NCI-H1417 (cell line): ENCODE results near the gene ZNF726.
"Not testable (repeated sequence)": the region's sequence is repeated elsewhere in the genome, so short reads cannot be mapped to it uniquely, and the experiment has no call there.

Experiments used
- DNase-seq, 3 experiments: peaks; one replicate each; lab custom pipeline; 2025; lab: John Stamatoyannopoulos, UW

ZNF726 gene

GRCh38 chr19:23914402-23915286 is at the start of gene ZNF726:
Gene ZNF726 (plus strand): TSS chr19:23914886. CDS start chr19:23914995, 109 bp downstream.
- DNase-seq: peak; percentile 60 to 85 (median 77)

DNA sequence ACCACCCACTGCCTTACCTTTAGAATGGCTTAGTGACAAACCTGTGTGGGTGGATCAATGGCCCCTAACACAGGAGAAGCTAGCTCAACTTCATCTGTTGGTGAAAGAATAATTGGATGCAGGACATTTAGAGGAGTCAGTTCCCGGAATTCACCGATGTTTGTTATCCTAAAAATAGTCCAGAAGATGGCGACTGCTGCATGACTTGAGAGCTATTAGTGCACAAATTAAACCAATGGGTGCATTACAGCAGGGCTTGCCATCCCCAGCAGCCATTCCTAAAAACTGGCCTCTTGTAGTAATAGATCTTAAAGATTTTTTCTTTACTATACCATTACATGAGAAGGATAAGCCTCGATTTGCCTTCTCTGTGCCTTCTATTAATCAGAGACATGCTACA is 46.8 kb upstream of the ZNF726 start:
- peak in 1 of 3 experiments; percentile 19 for DNase-seq

GRCh38 chr19:23868630-23869029 is 46.1 kb upstream of the ZNF726 start:
- DNase-seq: no peak

DNA sequence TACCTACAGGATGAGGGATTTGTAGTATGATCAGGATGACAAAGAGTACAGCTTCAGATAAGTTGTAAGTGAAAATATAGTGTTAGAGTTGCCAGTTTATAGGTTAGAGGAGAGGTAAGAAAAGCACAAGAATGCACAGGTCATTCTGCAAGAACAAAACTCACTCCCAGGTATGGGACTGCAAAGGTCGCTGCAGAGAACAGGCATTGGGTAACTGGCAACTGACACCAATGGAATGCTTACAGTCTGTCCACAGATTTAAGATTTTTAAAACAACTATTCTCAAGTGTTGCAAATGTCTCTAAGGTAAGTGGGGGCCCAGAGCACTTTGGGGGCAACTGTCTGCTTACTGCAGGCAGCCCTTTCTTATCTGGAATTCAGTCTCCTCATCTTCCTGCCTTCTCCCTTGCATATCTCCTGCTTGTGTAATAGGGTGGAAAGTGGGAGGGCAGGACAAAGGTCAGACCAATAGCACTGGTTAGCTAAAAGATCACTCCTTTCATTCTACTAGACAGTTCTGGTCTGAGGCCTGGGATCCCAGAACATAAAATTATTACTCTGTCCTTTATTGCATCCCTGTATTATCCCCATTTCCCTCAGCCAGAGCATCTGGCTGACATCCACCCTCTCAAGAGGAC is 42.3 kb upstream of the ZNF726 start:
- DNase-seq: no peak

DNA sequence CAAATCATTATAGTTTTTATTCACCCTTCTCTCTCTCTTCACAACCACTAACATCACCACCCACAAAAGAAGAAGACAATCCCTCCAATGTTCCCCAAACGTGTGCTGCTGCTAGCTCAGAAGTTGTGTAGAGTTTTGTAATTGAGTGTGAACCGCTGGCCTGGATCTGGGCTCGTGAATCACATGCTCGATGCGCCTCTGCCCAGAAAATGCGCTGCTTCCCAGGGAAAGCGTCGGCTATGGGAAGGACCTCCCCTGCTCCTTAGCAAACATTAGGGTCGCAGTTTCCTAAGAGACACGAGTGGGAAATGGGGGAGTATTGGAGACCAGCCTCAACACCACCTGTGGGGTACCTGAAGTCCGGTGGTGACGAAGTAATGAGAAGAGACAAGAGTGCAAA is 38.4 kb upstream of the ZNF726 start:
- DNase-seq: no peak

DNA sequence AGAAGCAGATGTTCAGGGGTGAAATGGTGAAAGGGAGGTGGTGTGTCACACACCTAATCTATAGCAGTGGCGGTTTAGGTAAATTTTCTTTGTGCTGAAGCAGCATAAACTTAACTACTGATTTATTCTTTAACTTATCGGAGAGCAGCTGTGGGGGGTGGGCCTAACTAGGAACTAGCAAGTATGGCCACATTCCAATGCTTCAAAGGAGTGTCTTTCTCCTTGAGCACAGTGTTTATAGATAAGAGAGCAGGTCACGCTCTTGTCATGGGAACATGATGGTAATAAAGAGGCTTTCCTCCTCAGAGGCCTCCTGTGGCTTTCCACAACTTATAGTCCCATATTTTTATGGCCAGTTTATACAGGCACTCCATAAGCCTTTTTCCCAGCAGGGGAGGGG is 37.9 kb upstream of the ZNF726 start:
- DNase-seq: not testable (repeated sequence)

DNA sequence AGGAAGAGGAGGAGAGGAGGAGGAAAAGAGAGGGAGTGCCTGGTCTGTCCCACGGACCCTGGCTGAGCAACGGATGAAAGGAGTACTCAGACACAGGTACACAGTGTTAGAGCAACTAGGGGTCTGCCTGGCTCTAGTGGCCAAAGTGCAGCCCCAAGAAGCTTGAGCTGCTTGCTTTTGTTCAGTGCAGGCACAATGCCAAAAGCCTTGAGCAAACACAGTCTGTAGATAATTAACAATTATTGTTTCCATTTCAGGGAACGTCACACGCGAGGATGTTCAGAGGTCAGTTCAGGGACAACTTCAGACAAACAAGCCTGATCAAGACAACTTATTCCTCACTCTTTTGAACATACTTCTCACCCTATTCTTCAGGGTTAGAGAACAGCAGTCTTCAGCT is 32.2 kb upstream of the ZNF726 start:
- peak in 2 of 3 experiments; percentile 33 to 80 for DNase-seq

- DNase-seq: no peak
Measured at GRCh38 chr19:23884363-23884762, 30.3 kb upstream of the ZNF726 start.

- DNase-seq: peak in 1 of 3 experiments; percentile 46
Measured at GRCh38 chr19:23887642-23888041, 27.0 kb upstream of the ZNF726 start.

DNA sequence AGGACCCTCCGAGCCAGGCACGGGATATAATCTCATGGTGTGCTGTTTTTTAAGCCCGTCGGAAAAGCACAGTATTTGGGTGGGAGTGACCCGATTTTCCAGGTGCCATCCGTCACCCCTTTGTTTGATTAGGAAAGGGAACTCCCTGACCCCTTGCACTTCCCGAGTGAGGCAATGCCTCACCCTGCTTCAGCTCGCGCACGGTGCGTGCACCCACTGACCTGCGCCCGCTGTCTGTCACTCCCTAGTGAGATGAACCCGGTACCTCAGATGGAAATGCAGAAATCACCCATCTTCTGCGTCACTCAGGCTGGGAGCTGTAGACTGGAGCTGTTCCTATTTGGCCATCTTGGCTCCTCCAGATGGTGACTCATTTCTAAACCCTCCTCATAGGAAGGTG is 18.6 kb upstream of the ZNF726 start:
- not testable (repeated sequence) for DNase-seq

- no peak for DNase-seq
Measured at GRCh38 chr19:23896912-23897311, 17.8 kb upstream of the ZNF726 start.

GRCh38 chr19:23901360-23901759 is 13.3 kb upstream of the ZNF726 start:
- no peak for DNase-seq

DNA sequence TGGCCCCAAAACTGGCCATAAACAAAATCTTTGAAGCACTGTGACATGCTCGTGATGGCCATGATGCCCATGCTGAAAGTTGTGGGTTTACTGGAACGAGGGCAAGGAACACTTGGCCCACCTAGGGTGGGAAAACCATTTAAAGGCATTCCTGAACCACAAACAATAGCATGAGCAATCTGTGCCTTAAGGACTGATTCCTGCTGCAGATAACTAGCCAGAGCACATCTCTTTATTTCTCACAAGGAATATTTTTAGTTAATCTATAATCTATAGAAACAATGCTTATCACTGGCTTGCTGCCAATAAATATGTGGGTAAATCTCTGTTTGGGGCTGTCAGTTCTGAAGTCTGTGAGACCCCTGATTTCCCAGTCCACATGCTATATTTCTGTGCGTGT is 10.3 kb upstream of the ZNF726 start:
- no peak for DNase-seq

GRCh38 chr19:23905771-23906170 is 8.9 kb upstream of the ZNF726 start:
- no peak for DNase-seq

GRCh38 chr19:23906835-23907234 is 7.9 kb upstream of the ZNF726 start:
- no peak for DNase-seq

DNA sequence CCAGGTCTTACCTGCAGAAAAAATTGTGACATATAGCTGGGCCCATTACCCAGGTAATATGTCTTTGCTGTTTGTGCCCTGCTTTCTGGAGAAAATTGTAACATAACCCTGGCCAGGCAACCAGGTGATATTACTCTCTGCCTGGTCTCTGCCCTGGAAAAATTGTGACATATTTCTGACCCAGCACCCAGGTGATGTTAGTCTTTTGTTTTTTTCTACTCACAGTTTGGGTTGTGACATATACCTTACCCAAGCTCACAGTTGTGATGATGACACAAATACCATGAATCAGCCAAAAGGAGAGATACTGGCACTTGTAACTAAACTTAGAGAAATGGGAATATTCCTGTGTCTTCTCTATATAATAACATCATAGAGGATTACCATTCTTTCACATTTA is 6.5 kb upstream of the ZNF726 start:
- no peak for DNase-seq

DNA sequence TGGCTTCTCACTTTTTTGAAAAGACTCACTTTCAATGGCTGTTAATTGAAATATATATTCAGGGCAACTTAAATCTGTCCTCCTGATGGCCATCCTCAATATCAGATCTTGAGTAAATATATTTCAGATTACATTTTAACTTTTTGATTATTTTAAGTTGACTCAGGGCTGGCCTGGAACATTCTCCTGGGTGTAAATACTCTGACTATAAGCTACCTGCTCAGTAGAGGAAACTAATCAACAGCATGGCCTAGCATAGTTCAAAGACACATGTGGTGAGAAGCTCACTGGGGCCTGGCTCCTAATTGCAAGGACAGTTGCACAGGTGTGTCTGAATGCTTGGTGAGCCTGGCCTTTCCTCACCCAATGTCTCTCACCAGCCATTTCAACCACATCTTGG is 5.5 kb upstream of the ZNF726 start:
- no peak for DNase-seq

DNA sequence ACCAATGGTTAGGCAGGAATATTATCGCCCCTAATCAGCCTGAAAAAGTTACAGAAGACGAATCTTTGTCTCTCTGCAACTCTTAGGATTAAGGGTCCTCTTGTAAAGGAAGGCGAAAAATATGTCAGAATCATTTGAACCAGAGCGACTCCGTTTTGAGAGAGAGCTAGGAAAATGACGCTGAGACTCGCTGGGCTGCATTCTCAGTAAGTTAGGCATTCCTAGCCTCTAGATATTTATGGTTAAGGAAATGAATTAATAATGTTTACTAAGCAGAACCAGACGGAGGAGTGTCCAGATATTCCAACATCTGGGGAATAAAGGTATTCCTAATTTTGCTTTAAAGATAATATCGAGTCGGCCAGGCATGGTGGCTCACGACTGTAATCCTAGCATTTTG is 755 bp upstream of the ZNF726 start:
- no peak for DNase-seq

DNA sequence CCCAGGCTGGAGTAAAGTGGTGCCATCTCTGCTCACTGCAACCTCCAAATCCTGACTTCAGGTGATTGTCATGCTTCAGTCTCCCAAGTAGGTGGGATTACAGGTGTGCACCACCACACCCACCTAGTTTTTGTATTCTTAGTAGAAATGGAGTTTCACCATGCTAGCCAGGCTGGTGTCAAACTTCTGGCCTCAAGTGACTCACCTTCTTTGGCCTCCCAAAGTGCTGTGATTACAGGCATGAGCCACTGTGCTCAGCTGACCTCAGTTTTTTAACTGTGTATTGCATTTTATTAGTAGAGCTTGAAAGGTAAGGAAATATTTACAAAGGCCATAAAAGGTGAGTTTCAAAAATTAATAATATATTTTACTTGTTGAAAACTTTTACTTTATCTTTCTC is 2.3 kb downstream of the ZNF726 start:
- no peak for DNase-seq

DNA sequence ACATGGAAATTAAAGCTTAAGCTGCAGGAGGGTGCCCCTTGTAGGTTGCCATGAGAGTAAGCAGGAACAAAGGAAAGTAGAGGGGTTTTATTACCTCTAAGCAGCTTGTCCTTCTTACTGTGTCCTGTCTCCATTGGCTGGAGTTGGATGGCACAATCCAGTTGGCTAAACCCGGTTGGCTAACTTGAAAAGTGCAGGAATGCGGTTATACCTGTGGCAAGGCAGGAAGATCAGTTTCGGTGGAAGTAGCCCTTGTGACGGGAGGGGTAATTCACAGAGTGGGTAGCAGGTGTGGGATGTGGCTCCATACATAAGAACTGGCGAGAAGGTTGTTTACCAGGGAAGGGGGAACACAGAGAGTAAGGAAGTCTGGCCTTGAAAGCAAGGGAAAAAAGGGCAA is 3.2 kb downstream of the ZNF726 start:
- peak in 1 of 3 experiments; percentile 2 for DNase-seq

DNA sequence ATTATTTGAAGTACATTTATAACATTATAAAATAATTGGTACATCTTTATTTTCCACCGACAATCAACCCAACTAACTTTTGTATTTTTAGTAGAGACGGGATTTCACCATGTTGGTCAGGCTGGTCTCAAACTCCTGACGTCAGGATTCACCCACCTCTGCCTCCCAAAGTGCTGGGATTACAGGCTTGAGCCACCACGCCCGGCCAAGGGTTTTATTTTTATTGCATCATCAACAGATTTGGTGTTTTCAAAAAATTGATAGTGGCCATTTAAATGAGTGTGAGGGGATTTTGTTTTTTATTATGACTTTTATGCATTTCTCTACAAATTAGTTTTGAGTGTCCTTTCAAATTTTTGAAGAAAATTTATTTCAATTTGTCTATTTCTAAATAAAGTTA is 10.6 kb downstream of the ZNF726 start:
- no peak for DNase-seq

- no peak for DNase-seq
Measured at GRCh38 chr19:23932878-23933277, 18.2 kb downstream of the ZNF726 start.

GRCh38 chr19:23937031-23937430 is 22.3 kb downstream of the ZNF726 start:
- not testable (repeated sequence) for DNase-seq
